H1 (cell line): ENCODE results near the gene PRR33. TPM values are rescaled to one million over a fixed set of nuclear protein-coding genes. Genes with fewer than 3 reads are reported as not detected.

Experiments used
- CTCF ChIA-PET: fragments of 300-600 bp; sonication (Branson Sonifier 250); formaldehyde crosslinking; loops from one replicate; lab custom pipeline; 2021; ENCODE audit not compliant: partially characterized antibody; lab: Charles Lee
- POLR2A ChIA-PET: fragments of 300-600 bp; sonication (Branson Sonifier 250); formaldehyde crosslinking; loops from one replicate; lab custom pipeline; 2021; ENCODE audit warnings: inconsistent platforms; ENCODE audit not compliant: partially characterized antibody; lab: Charles Lee
- DNase-seq, 2 experiments: peaks; one replicate each; pipeline versions ENCODE4 v3.0.0 to v3.0.0-alpha.2; 2010 to 2022; ENCODE audit warnings: low spot score in 2 of 2, low read depth in 1 of 2, mixed read lengths in 1 of 2
- FAIRE-seq: peaks from 2 replicates; lab custom pipeline; 2011; peaks lifted over from hg19 to GRCh38; lab: Jason Lieb, UNC
- H2AFZ ChIP-seq: 2 replicates; pipeline ENCODE4 v1.8.1; 2012; ENCODE audit warnings: low read length, inconsistent platforms
- H2AK5ac ChIP-seq: 2 replicates; pipeline ENCODE4 v1.6.1; 2013; ENCODE audit warnings: low read depth, low read length
- H2BK120ac ChIP-seq: replicated peaks from 2 replicates; pipeline ENCODE3; 2013; ENCODE audit warnings: low read depth, low read length, inconsistent platforms
- H2BK12ac ChIP-seq: 2 replicates; pipeline ENCODE4 v1.6.1; 2013; ENCODE audit warnings: low read depth, low read length
- H2BK15ac ChIP-seq: 2 replicates; pipeline ENCODE4 v1.6.1; 2013; ENCODE audit warnings: low read length
- H2BK20ac ChIP-seq: 2 replicates; pipeline ENCODE4 v1.6.1; 2013; ENCODE audit warnings: low read length
- H2BK5ac ChIP-seq: 2 replicates; pipeline ENCODE4 v1.6.1; 2013; ENCODE audit warnings: low read depth, low read length
- H3K14ac ChIP-seq: 2 replicates; pipeline ENCODE4 v1.6.1; 2013; ENCODE audit warnings: inconsistent platforms; ENCODE audit not compliant: insufficient read length
- H3K18ac ChIP-seq: 2 replicates; pipeline ENCODE4 v1.6.1; 2013; ENCODE audit warnings: low read length; ENCODE audit errors: extremely low read depth
- H3K23ac ChIP-seq: 2 replicates; pipeline ENCODE4 v1.6.1; 2013; ENCODE audit warnings: inconsistent platforms; ENCODE audit not compliant: insufficient read length
- H3K23me2 ChIP-seq: 2 replicates; pipeline ENCODE4 v1.6.1; 2013; ENCODE audit warnings: low read depth, low read length
- H3K27ac ChIP-seq: 2 replicates; pipeline ENCODE4 v1.6.1; 2011; ENCODE audit warnings: low read depth, low read length, inconsistent platforms
- H3K27me3 ChIP-seq, 4 experiments: replicated peaks in 1 of 4; 1 replicate in 1 of 4; 2 replicates in 3 of 4; pipeline versions ENCODE4 v1.6.1 to v1.8.1; 2011 to 2013; ENCODE audit warnings: low read length in 3 of 4, mild to moderate bottlenecking in 3 of 4, inconsistent platforms in 2 of 4, mixed read lengths in 2 of 4, moderate library complexity in 1 of 4; ENCODE audit not compliant: control insufficient read depth in 3 of 4, insufficient read depth in 3 of 4; ENCODE audit errors: extremely low read depth in 1 of 4
- H3K36me3 ChIP-seq, 4 experiments: 2 replicates each; pipeline versions ENCODE4 v1.6.1 to v1.8.1; 2011 to 2013; ENCODE audit warnings: mild to moderate bottlenecking in 4 of 4, low read length in 3 of 4, moderate library complexity in 2 of 4, control low read depth in 1 of 4, inconsistent platforms in 1 of 4; ENCODE audit not compliant: insufficient read depth in 4 of 4, control insufficient read depth in 2 of 4
- H3K4ac ChIP-seq: replicated peaks from 2 replicates; pipeline ENCODE3; 2013; ENCODE audit warnings: low read length, low read depth, mixed read lengths, inconsistent platforms; ENCODE audit not compliant: insufficient read length
- H3K4me1 ChIP-seq, 4 experiments: replicated peaks in 1 of 4; 1 replicate in 1 of 4; 2 replicates in 3 of 4; pipeline versions ENCODE4 v1.6.1 to v1.8.1; 2011 to 2013; ENCODE audit warnings: low read length in 3 of 4, inconsistent platforms in 2 of 4, mixed read lengths in 1 of 4; ENCODE audit not compliant: insufficient read depth in 4 of 4, control insufficient read depth in 3 of 4
- H3K4me2 ChIP-seq, 2 experiments: 2 replicates each; pipeline versions ENCODE4 v1.6.1 to v1.8.1; 2011 to 2013; ENCODE audit warnings: low read depth in 2 of 2, low read length in 2 of 2, control low read depth in 1 of 2, inconsistent platforms in 1 of 2, mild to moderate bottlenecking in 1 of 2; ENCODE audit not compliant: insufficient read depth in 1 of 2
- H3K4me3 ChIP-seq, 4 experiments: fragments of 200-600, 300-600 bp in 1 of 4; sonication (generic), shearing (Covaris generic), sonication (Bioruptor Twin) in 1 of 4; 2 replicates each; pipeline versions ENCODE4 v1.5.1 to v1.8.1; 2011 to 2016; ENCODE audit warnings: low read length in 4 of 4, low read depth in 3 of 4, control low read depth in 2 of 4, inconsistent platforms in 2 of 4, mild to moderate bottlenecking in 2 of 4, mixed read lengths in 1 of 4, moderate library complexity in 1 of 4; ENCODE audit not compliant: insufficient read depth in 2 of 4; ENCODE audit errors: extremely low read depth in 1 of 4
- H3K56ac ChIP-seq: replicated peaks from 2 replicates; pipeline ENCODE3; 2013; ENCODE audit warnings: low read depth, mild to moderate bottlenecking, mixed read lengths, low read length, inconsistent platforms; ENCODE audit not compliant: insufficient read length
- H3K79me1 ChIP-seq: 2 replicates; pipeline ENCODE4 v1.6.1; 2013; ENCODE audit warnings: low read depth, low read length, control low read depth
- H3K79me2 ChIP-seq, 2 experiments: 2 replicates each; pipeline versions ENCODE4 v1.6.1 to v1.8.1; 2012 to 2013; ENCODE audit warnings: low read length in 2 of 2, mild to moderate bottlenecking in 2 of 2, inconsistent platforms in 1 of 2; ENCODE audit not compliant: insufficient read depth in 2 of 2, control insufficient read depth in 1 of 2
- H3K9ac ChIP-seq, 4 experiments: replicated peaks in 1 of 4; 1 replicate in 1 of 4; 2 replicates in 3 of 4; pipeline versions ENCODE4 v1.6.1 to v1.8.1; 2011 to 2013; ENCODE audit warnings: low read depth in 3 of 4, low read length in 3 of 4, control low read depth in 2 of 4, mild to moderate bottlenecking in 2 of 4, moderate library complexity in 2 of 4, inconsistent platforms in 1 of 4; ENCODE audit errors: extremely low read depth in 1 of 4
- H3K9me3 ChIP-seq, 2 experiments: 2 replicates each; pipeline versions ENCODE4 v1.6.1 to v1.8.1; 2012 to 2013; ENCODE audit warnings: mild to moderate bottlenecking in 2 of 2, moderate library complexity in 2 of 2, control low read depth in 1 of 2, inconsistent platforms in 1 of 2, low read depth in 1 of 2, low read length in 1 of 2, mixed read lengths in 1 of 2; ENCODE audit not compliant: insufficient read depth in 2 of 2
- H4K20me1 ChIP-seq, 2 experiments: replicated peaks in 1 of 2; 2 replicates each; pipeline versions ENCODE3 to v1.8.1; 2011 to 2013; ENCODE audit warnings: inconsistent platforms in 2 of 2, low read length in 2 of 2, mild to moderate bottlenecking in 1 of 2; ENCODE audit not compliant: insufficient read depth in 2 of 2, control insufficient read depth in 1 of 2
- H4K5ac ChIP-seq: 2 replicates; pipeline ENCODE4 v1.6.1; 2013; ENCODE audit warnings: low read length, low read depth, mixed read lengths, inconsistent platforms; ENCODE audit not compliant: insufficient read length
- H4K8ac ChIP-seq: 2 replicates; pipeline ENCODE4 v1.8.0; 2013; ENCODE audit warnings: mild to moderate bottlenecking, moderate library complexity, low read length, inconsistent platforms; ENCODE audit not compliant: insufficient read depth; ENCODE audit errors: extremely low read depth
- H4K91ac ChIP-seq: replicated peaks from 2 replicates; pipeline ENCODE3; 2013; ENCODE audit warnings: low read length, mixed read lengths, inconsistent platforms; ENCODE audit not compliant: insufficient read length
- ATF3 ChIP-seq: IDR thresholded peaks from 2 replicates; pipeline ENCODE4 v1.6.1; 2011; ENCODE audit warnings: low read depth, mild to moderate bottlenecking, low read length; ENCODE audit not compliant: insufficient read depth
- BRCA1 ChIP-seq: IDR thresholded peaks from 2 replicates; pipeline ENCODE4 v1.6.1; 2012; ENCODE audit warnings: low read depth, low read length, improper control_type of control experiment
- CEBPB ChIP-seq: IDR thresholded peaks from 2 replicates; pipeline ENCODE4 v1.6.1; 2012; ENCODE audit warnings: low read depth, low read length
- CHD1 ChIP-seq: IDR thresholded peaks from 2 replicates; pipeline ENCODE4 v1.6.1; 2012; ENCODE audit warnings: low read depth, low read length, improper control_type of control experiment
- JUND ChIP-seq: IDR thresholded peaks from 2 replicates; pipeline ENCODE4 v1.6.1; 2011; ENCODE audit warnings: mild to moderate bottlenecking, improper control_type of control experiment, low read length
- KDM4A ChIP-seq: IDR thresholded peaks from one replicate; pipeline ENCODE4 v1.7.1; 2012; ENCODE audit warnings: low read depth, mild to moderate bottlenecking, moderate library complexity, low read length, inconsistent platforms; ENCODE audit not compliant: severe bottlenecking
- POU5F1 ChIP-seq: IDR thresholded peaks from 2 replicates; pipeline ENCODE4 v1.6.1; 2011; ENCODE audit warnings: low read depth, mild to moderate bottlenecking, low read length, moderate library complexity
- RXRA ChIP-seq: IDR thresholded peaks from 2 replicates; pipeline ENCODE4 v1.6.1; 2011; ENCODE audit warnings: low read depth, mild to moderate bottlenecking, low read length, moderate library complexity; ENCODE audit not compliant: insufficient read depth
- SP1 ChIP-seq: IDR thresholded peaks from 2 replicates; pipeline ENCODE4 v1.6.1; 2011; ENCODE audit warnings: low read depth, low read length
- SP4 ChIP-seq: IDR thresholded peaks from 2 replicates; pipeline ENCODE4 v1.6.1; 2012; ENCODE audit warnings: low read length, inconsistent platforms
- TAF7 ChIP-seq: optimal IDR thresholded peaks from 2 replicates; pipeline ENCODE3; 2011; ENCODE audit warnings: low read depth, mild to moderate bottlenecking, inconsistent platforms, low read length, moderate library complexity, borderline replicate concordance
- USF2 ChIP-seq: IDR thresholded peaks from 2 replicates; pipeline ENCODE4 v1.6.1; 2011; ENCODE audit warnings: low read length, improper control_type of control experiment
- YY1 ChIP-seq: IDR thresholded peaks from 2 replicates; pipeline ENCODE4 v1.6.1; 2011; ENCODE audit warnings: low read depth, mild to moderate bottlenecking, low read length
- WGBS, 2 experiments: shearing (Covaris generic) in 1 of 2; methylation state at CpG; one replicate each; pipeline versions ENCODE4 v1.1.6 to v1.1.7; 2013 to 2015; ENCODE audit warnings: low lambda C conversion rate in 2 of 2, mixed read lengths in 2 of 2, inconsistent platforms in 1 of 2, low coverage in 1 of 2, missing lambda C conversion rate in 1 of 2; ENCODE audit not compliant: insufficient replicate concordance in 2 of 2, insufficient coverage in 1 of 2, insufficient read length in 1 of 2; ENCODE audit errors: extremely low coverage in 1 of 2, missing lambda C conversion rate in 1 of 2; 5-methylcytosine and 5-hydroxymethylcytosine counted together
- polyA plus RNA-seq, 7 experiments: library from polyadenylated mRNA; depleted of rRNA in 3 of 7; stranded (reverse) in 5 of 7; unstranded in 2 of 7; fragments of >200 nt in 5 of 7; fragments of 200-250 nt in 2 of 7; gene quantifications; 1 replicate in 5 of 7; 2 replicates in 1 of 7; 4 replicates in 1 of 7; pipeline versions ENCODE4 v1.2.1 to v1.2.3, GENCODE V29; 2011 to 2013; ENCODE audit warnings: missing spikeins in 2 of 7, mixed read lengths in 2 of 7
- total RNA-seq: library from RNA; stranded (reverse); fragmentation: NEBNext Ultra II Directional; extraction: Animal tissue kit (Norgen Biotek cat#: 25700); gene quantifications from 2 replicates; pipeline ENCODE4 v1.2.1, GENCODE V29; 2021

PRR33 gene
- total and polyA plus RNA-seq, 2 of the 8 experiments (the other 6 are each of a cell fraction or from before 2014, with no cell fraction given): 0.02 TPM; not detected in 1

GRCh38 chr11:1852271-1852876 is 39.3 kb downstream of the PRR33 start:
- CTCF ChIA-PET: interaction anchor here (0.8 to 15.7 kb wide), 9 partner anchors 13 to 301 kb away, joined by 3 to 232 read pairs (median 5); no protein-coding TSS in a partner anchor
- Histone ChIP-seq H3K27me3 (no peaks in the 10 kb centered on the region), H3K14ac (no peak overlapping the region), H3K36me3 (no peaks in the 10 kb centered on the region), H3K79me1 (no peaks in the 10 kb centered on the region), H2AFZ (no peak overlapping the region), H4K5ac (no peak overlapping the region), H3K4me2 (no peak overlapping the region), H2BK12ac (no peak overlapping the region), H4K91ac (no peak overlapping the region), H3K4me1 (no peaks in the 10 kb centered on the region), H3K23me2 (no peaks in the 10 kb centered on the region), H2BK15ac (no peak overlapping the region), H2BK5ac (no peak overlapping the region), H4K8ac (no peak overlapping the region), H3K18ac (no peak overlapping the region), H3K27ac (no peak overlapping the region), H3K4ac (no peak overlapping the region), H2BK120ac (no peak overlapping the region), H3K9ac (no peak overlapping the region), H3K79me2 (no peaks in the 10 kb centered on the region), H3K4me3 (no peak overlapping the region), H2AK5ac (no peak overlapping the region), H3K56ac (no peak overlapping the region), H2BK20ac (no peak overlapping the region), H3K23ac (no peak overlapping the region), H3K9me3 (no peaks in the 10 kb centered on the region), H4K20me1 (no peaks in the 10 kb centered on the region)
- FAIRE-seq: no peak
- WGBS, 2 experiments: 91% methylated on average over 23 of the region's 25 CpGs; no CpG with 5 or more reads in 1 of the 2 experiments
- no peak for DNase-seq
- POLR2A ChIA-PET: no interaction called here
- TF ChIP-seq KDM4A (no peak), RXRA (no peak), SP1 (no peak), YY1 (no peak), CHD1 (no peak), TAF7 (no peak), JUND (no peak), CEBPB (no peak), SP4 (no peak), USF2 (no peak), BRCA1 (no peak), POU5F1 (no peak), ATF3 (no peak)
